Measurements from ENCODE around the gene MNT.

GRCh38 chr17:2427910-2428309 lies 27.1 kb upstream of the MNT start:
- TF ChIP-seq MAX (IDR thresholded peaks at IDR 0.05) (no peak), CTCF (IDR thresholded peaks at IDR 0.05; ENCODE audit: low read depth, low read length, missing input control) (no peak), RXRA (IDR thresholded peaks at IDR 0.05) (no peak), SP1 (IDR thresholded peaks at IDR 0.05) (no peak), ATF3 (IDR thresholded peaks at IDR 0.05) (no peak), RAD21 (IDR thresholded peaks at IDR 0.05) (no peak), GABPA (IDR thresholded peaks at IDR 0.05 in 1 of 2, conservative IDR thresholded peaks at IDR 0.05 in 1 of 2) (no peak), YY1 (IDR thresholded peaks at IDR 0.05) (no peak), ZBTB33 (IDR thresholded peaks at IDR 0.05) (no peak), TAF1 (conservative IDR thresholded peaks at IDR 0.05) (no peak), FOXA1 (IDR thresholded peaks at IDR 0.05) (no peak), EGR1 (IDR thresholded peaks at IDR 0.05; ENCODE audit: low read depth in 2 of 2) (no peak), JUND (IDR thresholded peaks at IDR 0.05) (no peak)
- TF ChIP-seq, protein P1, sequence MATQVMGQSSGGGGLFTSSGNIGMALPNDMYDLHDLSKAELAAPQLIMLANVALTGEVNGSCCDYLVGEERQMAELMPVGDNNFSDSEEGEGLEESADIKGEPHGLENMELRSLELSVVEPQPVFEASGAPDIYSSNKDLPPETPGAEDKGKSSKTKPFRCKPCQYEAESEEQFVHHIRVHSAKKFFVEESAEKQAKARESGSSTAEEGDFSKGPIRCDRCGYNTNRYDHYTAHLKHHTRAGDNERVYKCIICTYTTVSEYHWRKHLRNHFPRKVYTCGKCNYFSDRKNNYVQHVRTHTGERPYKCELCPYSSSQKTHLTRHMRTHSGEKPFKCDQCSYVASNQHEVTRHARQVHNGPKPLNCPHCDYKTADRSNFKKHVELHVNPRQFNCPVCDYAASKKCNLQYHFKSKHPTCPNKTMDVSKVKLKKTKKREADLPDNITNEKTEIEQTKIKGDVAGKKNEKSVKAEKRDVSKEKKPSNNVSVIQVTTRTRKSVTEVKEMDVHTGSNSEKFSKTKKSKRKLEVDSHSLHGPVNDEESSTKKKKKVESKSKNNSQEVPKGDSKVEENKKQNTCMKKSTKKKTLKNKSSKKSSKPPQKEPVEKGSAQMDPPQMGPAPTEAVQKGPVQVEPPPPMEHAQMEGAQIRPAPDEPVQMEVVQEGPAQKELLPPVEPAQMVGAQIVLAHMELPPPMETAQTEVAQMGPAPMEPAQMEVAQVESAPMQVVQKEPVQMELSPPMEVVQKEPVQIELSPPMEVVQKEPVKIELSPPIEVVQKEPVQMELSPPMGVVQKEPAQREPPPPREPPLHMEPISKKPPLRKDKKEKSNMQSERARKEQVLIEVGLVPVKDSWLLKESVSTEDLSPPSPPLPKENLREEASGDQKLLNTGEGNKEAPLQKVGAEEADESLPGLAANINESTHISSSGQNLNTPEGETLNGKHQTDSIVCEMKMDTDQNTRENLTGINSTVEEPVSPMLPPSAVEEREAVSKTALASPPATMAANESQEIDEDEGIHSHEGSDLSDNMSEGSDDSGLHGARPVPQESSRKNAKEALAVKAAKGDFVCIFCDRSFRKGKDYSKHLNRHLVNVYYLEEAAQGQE (IDR thresholded peaks at IDR 0.05) = no peak

Data from liver (tissue), 3 donors.